K562 (cell line): ENCODE results near the gene CADM2. TPM values are rescaled to one million over a fixed set of nuclear protein-coding genes. Genes with fewer than 3 reads are reported as not detected.

Experiments
- ATAC-seq: fragments of 200-7000 bp; cut with Tn5 transposase; 3 replicates; pipeline ENCODE4 v1.9.1; 2020; ENCODE audit warnings: moderate library complexity
- BruUV-seq: library from RNA; stranded (reverse); fragments of 400-500 nt; replicated peaks from 2 replicates; lab custom pipeline; 2021; lab: Mats Ljungman, UMichigan
- CTCF ChIA-PET: fragments of 300-600 bp; formaldehyde crosslinking; extraction: SDS; loops from one replicate; lab custom pipeline; 2021; ENCODE audit warnings: low intra/inter-chr PET ratio; lab: Yijun Ruan, JAX
- POLR2A ChIA-PET: fragments of 300-600, 350-650 bp; sonication (Branson Sonifier 250); formaldehyde crosslinking; extraction: SDS; loops from one replicate; lab custom pipeline; 2021; ENCODE audit warnings: antibody characterized with exemption, inconsistent platforms; lab: Yijun Ruan, JAX
- DNase-seq, 4 experiments: peaks; one replicate each; pipeline versions ENCODE4 v3.0.0 to v3.0.0-alpha.2; 2011 to 2018; ENCODE audit warnings: low spot score in 3 of 4, mixed read lengths in 3 of 4; ENCODE audit errors: extremely low read depth in 1 of 4
- FAIRE-seq: peaks from 2 replicates; lab custom pipeline; 2011; peaks lifted over from hg19 to GRCh38; lab: Jason Lieb, UNC
- H2AFZ ChIP-seq: 2 replicates; pipeline ENCODE4 v1.6.0; 2011; ENCODE audit warnings: low read depth, low read length, control low read depth, inconsistent platforms
- H3K27ac ChIP-seq: fragments of 200-600 bp; 3 replicates; pipeline ENCODE4 v1.8.0; 2011; ENCODE audit warnings: low read depth, mild to moderate bottlenecking, control low read depth, inconsistent platforms, low read length, moderate library complexity, mixed read lengths; ENCODE audit errors: extremely low read depth
- H3K27me3 ChIP-seq, 2 experiments: fragments of 300-600 bp in 1 of 2; 2 replicates in 1 of 2; 3 replicates in 1 of 2; pipeline versions ENCODE4 v1.6.0 to v1.8.0; 2011; ENCODE audit warnings: inconsistent platforms in 2 of 2, low read length in 2 of 2, mild to moderate bottlenecking in 1 of 2, mixed read lengths in 1 of 2, moderate library complexity in 1 of 2; ENCODE audit not compliant: control insufficient read depth in 2 of 2, insufficient read depth in 2 of 2
- H3K36me3 ChIP-seq: fragments of 300-600 bp; 3 replicates; pipeline ENCODE4 v1.8.0; 2011; ENCODE audit warnings: mild to moderate bottlenecking, low read length, inconsistent platforms; ENCODE audit not compliant: control insufficient read depth, insufficient read depth
- H3K4me1 ChIP-seq, 2 experiments: fragments of 200-600 bp in 1 of 2; replicated peaks in 1 of 2; 2 replicates in 1 of 2; 3 replicates in 1 of 2; pipeline versions ENCODE4 v1.5.1 to v1.8.0; 2011; ENCODE audit warnings: inconsistent platforms in 2 of 2, low read length in 2 of 2, mild to moderate bottlenecking in 1 of 2, mixed read lengths in 1 of 2, moderate library complexity in 1 of 2; ENCODE audit not compliant: control insufficient read depth in 2 of 2, insufficient read depth in 2 of 2
- H3K4me2 ChIP-seq: 2 replicates; pipeline ENCODE4 v1.6.1; 2011; ENCODE audit warnings: low read length, control low read depth, inconsistent platforms, mixed read lengths; ENCODE audit not compliant: insufficient read depth
- H3K4me3 ChIP-seq: fragments of 200-600 bp; sonication (generic), shearing (Covaris generic); 2 replicates; pipeline ENCODE4 v1.5.1; 2016; ENCODE audit warnings: control low read depth, inconsistent platforms
- H3K79me2 ChIP-seq: fragments of 200-600 bp; 3 replicates; pipeline ENCODE4 v1.8.0; 2011; ENCODE audit warnings: low read length, inconsistent platforms; ENCODE audit not compliant: control insufficient read depth, insufficient read depth
- H3K9ac ChIP-seq, 2 experiments: 2 replicates each; pipeline versions ENCODE4 v1.6.0 to v1.6.1; 2011; ENCODE audit warnings: low read depth in 2 of 2, low read length in 2 of 2, control low read depth in 1 of 2, inconsistent platforms in 1 of 2, mild to moderate bottlenecking in 1 of 2, mixed read lengths in 1 of 2; ENCODE audit not compliant: insufficient read depth in 1 of 2
- H3K9me1 ChIP-seq: one replicate; pipeline ENCODE4 v1.6.0; 2011; ENCODE audit warnings: inconsistent platforms, mild to moderate bottlenecking, low read length, moderate library complexity; ENCODE audit not compliant: control insufficient read depth, insufficient read depth
- H3K9me3 ChIP-seq: replicated peaks from 2 replicates; pipeline ENCODE4 v1.5.1; 2011; ENCODE audit warnings: low read depth, low read length, inconsistent platforms; ENCODE audit not compliant: control insufficient read depth, insufficient read depth
- H4K20me1 ChIP-seq: replicated peaks from 2 replicates; pipeline ENCODE4 v1.6.1; 2011; ENCODE audit warnings: low read length, inconsistent platforms, mixed read lengths; ENCODE audit not compliant: control insufficient read depth, insufficient read depth
- DDX20 ChIP-seq: fragments of 450-650 bp; IDR thresholded peaks from 2 replicates; pipeline ENCODE4 v1.6.1; 2016; ENCODE audit warnings: missing genetic modification characterization, low read depth, mild to moderate bottlenecking, missing compliant biosample characterization, moderate library complexity
- FOXJ3 ChIP-seq: sonication (generic); formaldehyde crosslinking; IDR thresholded peaks from 2 replicates; pipeline ENCODE4 v1.4.0; 2020; ENCODE audit warnings: mild to moderate bottlenecking, missing genetic modification reagents
- FOXP1 ChIP-seq: sonication (generic); formaldehyde crosslinking; IDR thresholded peaks from 2 replicates; pipeline ENCODE4 v1.8.0; 2022; ENCODE audit warnings: mild to moderate bottlenecking, missing genetic modification reagents
- JUN ChIP-seq, 2 experiments: sonication (generic) in 1 of 2; formaldehyde crosslinking in 1 of 2; IDR thresholded peaks; 2 replicates each; pipeline versions ENCODE4 v1.6.1 to v1.8.0; 2012 to 2022; ENCODE audit warnings: borderline replicate concordance in 2 of 2, mild to moderate bottlenecking in 2 of 2, improper control_type of control experiment in 1 of 2, low read depth in 1 of 2, low read length in 1 of 2, missing genetic modification reagents in 1 of 2
- NFIC ChIP-seq: fragments of 450-650 bp; IDR thresholded peaks from 2 replicates; pipeline ENCODE4 v1.6.1; 2017; ENCODE audit warnings: mild to moderate bottlenecking, inconsistent platforms
- PHTF2 ChIP-seq: fragments of 250-450 bp; sonication (Bioruptor Pico); IDR thresholded peaks from 2 replicates; pipeline ENCODE4 v1.5.0; 2021; ENCODE audit warnings: mild to moderate bottlenecking
- POLR2A ChIP-seq: fragments of 450-650 bp; conservative IDR thresholded peaks from 2 replicates; pipeline ENCODE4 v1.6.1; 2016
- PTTG1 ChIP-seq: fragments of 450-650 bp; IDR thresholded peaks from 2 replicates; pipeline ENCODE4 v1.6.1; 2016; ENCODE audit warnings: low read depth, mild to moderate bottlenecking, missing genetic modification characterization, missing compliant biosample characterization
- RBM14 ChIP-seq: fragments of 200-400 bp; formaldehyde crosslinking; IDR thresholded peaks from 2 replicates; pipeline ENCODE4 v1.6.1; 2018; ENCODE audit warnings: low read depth, mild to moderate bottlenecking, low read length, moderate library complexity, borderline replicate concordance; ENCODE audit not compliant: insufficient read depth
- SAP30 ChIP-seq: fragments of 200-600 bp; sonication (generic); IDR thresholded peaks from 2 replicates; pipeline ENCODE4 v1.6.1; 2012; ENCODE audit warnings: borderline replicate concordance, low read depth, mild to moderate bottlenecking, moderate library complexity, low read length, control low read depth, inconsistent platforms; ENCODE audit not compliant: insufficient read depth, poor library complexity, severe bottlenecking
- SMARCE1 ChIP-seq: fragments of 450-650 bp; IDR thresholded peaks from 2 replicates; pipeline ENCODE4 v1.7.1; 2016; ENCODE audit warnings: mild to moderate bottlenecking
- TSC22D4 ChIP-seq: fragments of 450-650 bp; IDR thresholded peaks from 2 replicates; pipeline ENCODE4 v1.6.1; 2016; ENCODE audit warnings: missing genetic modification characterization, missing biosample characterization, control low read depth
- USF1 ChIP-seq: sonication (generic); formaldehyde crosslinking; IDR thresholded peaks from 2 replicates; pipeline ENCODE4 v1.9.0; 2022; ENCODE audit warnings: mild to moderate bottlenecking, missing genetic modification reagents
- ZBTB1 ChIP-seq: sonication (generic); formaldehyde crosslinking; IDR thresholded peaks from 2 replicates; pipeline ENCODE4 v1.8.1; 2023; ENCODE audit warnings: missing genetic modification reagents, low read depth, mild to moderate bottlenecking, borderline replicate concordance
- ZKSCAN1 ChIP-seq: fragments of 150-350 bp; IDR thresholded peaks from 2 replicates; pipeline ENCODE4 v1.6.1; 2016; ENCODE audit warnings: low read depth, low read length
- ZNF165 ChIP-seq: fragments of 250-450 bp; sonication (Bioruptor Pico); IDR thresholded peaks from 2 replicates; pipeline ENCODE4 v1.4.0; 2020; ENCODE audit warnings: borderline replicate concordance
- ZNF175 ChIP-seq: fragments of 200-800 bp; sonication (Bioruptor generic); IDR thresholded peaks from 2 replicates; pipeline ENCODE4 v1.6.1; 2016; ENCODE audit warnings: low read depth, mild to moderate bottlenecking, missing genetic modification characterization, missing compliant biosample characterization
- ZNF398 ChIP-seq: fragments of 250-450 bp; sonication (Bioruptor Pico); IDR thresholded peaks from 2 replicates; pipeline ENCODE4 v1.8.0; 2021; ENCODE audit warnings: moderate library complexity, mild to moderate bottlenecking, inconsistent platforms
- ZNF766 ChIP-seq: fragments of 200-800 bp; sonication (Bioruptor generic); conservative IDR thresholded peaks from 2 replicates; pipeline ENCODE4 v1.6.1; 2016; ENCODE audit warnings: missing genetic modification characterization, missing compliant biosample characterization
- WGBS: fragments of 100-300 bp; shearing (Covaris generic); methylation state at CpG from one replicate; pipeline ENCODE4 v1.1.6; 2016; ENCODE audit warnings: low coverage, mixed read lengths; ENCODE audit not compliant: insufficient coverage; ENCODE audit errors: missing lambda C conversion rate; 5-methylcytosine and 5-hydroxymethylcytosine counted together
- in situ Hi-C: fragments of 300-500 bp; cut with MboI; formaldehyde crosslinking; loops from 4 replicates; pipeline ENCODE4 v1.15.0; 2018; ENCODE audit warnings: inconsistent platforms, mixed read lengths
- intact Hi-C: fragments of 100-400 bp; cut with micrococcal nuclease; formaldehyde crosslinking; loops from 2 replicates; pipeline ENCODE4 v1.14.2; 2022
- polyA plus RNA-seq, 8 experiments: library from polyadenylated mRNA; depleted of rRNA in 4 of 8; stranded (reverse) in 5 of 8; unstranded in 3 of 8; fragments of >200 nt; fragmentation: Nextera tagmentation in 2 of 8; fragmentation: Illumina TruSeq in 1 of 8; extraction: Ambion mirVana in 2 of 8; extraction: Trizol in 1 of 8; gene quantifications; 2 replicates each; pipeline versions ENCODE4 v1.2.1 to v1.2.3, GENCODE V29; 2011 to 2014; ENCODE audit warnings: inconsistent platforms in 1 of 8, missing spikeins in 1 of 8
- total RNA-seq, 7 experiments: library from RNA; depleted of rRNA in 6 of 7; stranded (reverse); fragments of >200 nt in 6 of 7; fragmentation: Illumina TruSeq in 2 of 7; extraction: Trizol in 2 of 7; gene quantifications; 2 replicates each; pipeline versions ENCODE4 v1.2.1 to v1.2.3, GENCODE V29; 2011 to 2021; ENCODE audit warnings: low replicate concordance in 1 of 7

The CADM2 gene
- total and polyA plus RNA-seq, 9 of the 15 experiments (the other 6 are each of a cell fraction or from before 2014, with no cell fraction given) = 0.11 to 3.2 (median 0.95) TPM

GRCh38 chr3:84980011-84980410 is 21.2 kb downstream of the CADM2 start:
- ChIA-PET CTCF (no interaction called here), POLR2A (no interaction called here)
- Histone ChIP-seq H3K4me2 (no peak overlapping the region), H3K27me3 (no peaks in the 10 kb centered on the region), H3K27ac (no peak overlapping the region), H3K9me1 (no peaks in the 10 kb centered on the region), H4K20me1 (no peaks in the 10 kb centered on the region), H3K36me3 (no peaks in the 10 kb centered on the region), H3K4me1 (no peaks in the 10 kb centered on the region), H3K4me3 (no peak overlapping the region), H3K79me2 (no peaks in the 10 kb centered on the region), H2AFZ (no peak overlapping the region), H3K9ac (no peak overlapping the region), H3K9me3 (no peaks in the 10 kb centered on the region)
- TF ChIP-seq ZNF165 (CRISPR knock-in tag) = no peak
- TF ChIP-seq TSC22D4 (tag) = no peak
- no peak for TF ChIP-seq USF1 (CRISPR knock-in tag)
- no peak for TF ChIP-seq SMARCE1
- no peak for TF ChIP-seq JUN (IDR thresholded peaks at IDR 0.05; ENCODE audit: borderline replicate concordance, low read depth, low read length)
- TF ChIP-seq JUN (CRISPR knock-in tag; IDR thresholded peaks at IDR 0.05; ENCODE audit: borderline replicate concordance) = no peak
- TF ChIP-seq FOXP1 (CRISPR knock-in tag) = no peak
- no peak for TF ChIP-seq DDX20 (tag)
- TF ChIP-seq ZNF766 (CRISPR knock-in tag) = no peak
- no peak for TF ChIP-seq SAP30
- no peak for TF ChIP-seq PTTG1 (tag)
- TF ChIP-seq ZKSCAN1 = no peak
- TF ChIP-seq POLR2A = no peak
- TF ChIP-seq ZBTB1 (CRISPR knock-in tag) = no peak
- TF ChIP-seq ZNF398 (CRISPR knock-in tag) = no peak
- TF ChIP-seq ZNF175 (CRISPR knock-in tag) = no peak
- no peak for TF ChIP-seq NFIC
- TF ChIP-seq RBM14 = no peak
- TF ChIP-seq FOXJ3 = no peak
- no peak for TF ChIP-seq PHTF2
- WGBS = 2% methylated on average over 3 of the region's 3 CpGs
- in situ Hi-C loops = no loop called here
- FAIRE-seq = no peak
- intact Hi-C loops = no loop called here
- no peak for ATAC-seq
- BruUV-seq = no TSS peak
- DNase-seq = no peak
